K562 (cell line): Measurements from ENCODE around the gene PRDX2. TPM values are rescaled to one million over a fixed set of nuclear protein-coding genes. Genes with fewer than 3 reads are reported as not detected.

Experiments
- ATAC-seq: fragments of 200-7000 bp; cut with Tn5 transposase; 3 replicates; pipeline ENCODE4 v1.9.1; 2020; ENCODE audit warnings: moderate library complexity
- BruUV-seq: library from RNA; stranded (reverse); fragments of 400-500 nt; replicated peaks from 2 replicates; lab custom pipeline; 2021; lab: Mats Ljungman, UMichigan
- CTCF ChIA-PET: fragments of 300-600 bp; formaldehyde crosslinking; extraction: SDS; loops from one replicate; lab custom pipeline; 2021; ENCODE audit warnings: low intra/inter-chr PET ratio; lab: Yijun Ruan, JAX
- POLR2A ChIA-PET: fragments of 300-600, 350-650 bp; sonication (Branson Sonifier 250); formaldehyde crosslinking; extraction: SDS; loops from one replicate; lab custom pipeline; 2021; ENCODE audit warnings: antibody characterized with exemption, inconsistent platforms; lab: Yijun Ruan, JAX
- DNase-seq, 4 experiments: peaks; one replicate each; pipeline versions ENCODE4 v3.0.0 to v3.0.0-alpha.2; 2011 to 2018; ENCODE audit warnings: low spot score in 3 of 4, mixed read lengths in 3 of 4; ENCODE audit errors: extremely low read depth in 1 of 4
- FAIRE-seq: peaks from 2 replicates; lab custom pipeline; 2011; peaks lifted over from hg19 to GRCh38; lab: Jason Lieb, UNC
- H2AFZ ChIP-seq: 2 replicates; pipeline ENCODE4 v1.6.0; 2011; ENCODE audit warnings: low read depth, low read length, control low read depth, inconsistent platforms
- H3K27ac ChIP-seq: fragments of 200-600 bp; 3 replicates; pipeline ENCODE4 v1.8.0; 2011; ENCODE audit warnings: low read depth, mild to moderate bottlenecking, control low read depth, inconsistent platforms, low read length, moderate library complexity, mixed read lengths; ENCODE audit errors: extremely low read depth
- H3K27me3 ChIP-seq, 2 experiments: fragments of 300-600 bp in 1 of 2; 2 replicates in 1 of 2; 3 replicates in 1 of 2; pipeline versions ENCODE4 v1.6.0 to v1.8.0; 2011; ENCODE audit warnings: inconsistent platforms in 2 of 2, low read length in 2 of 2, mild to moderate bottlenecking in 1 of 2, mixed read lengths in 1 of 2, moderate library complexity in 1 of 2; ENCODE audit not compliant: control insufficient read depth in 2 of 2, insufficient read depth in 2 of 2
- H3K36me3 ChIP-seq: fragments of 300-600 bp; 3 replicates; pipeline ENCODE4 v1.8.0; 2011; ENCODE audit warnings: mild to moderate bottlenecking, low read length, inconsistent platforms; ENCODE audit not compliant: control insufficient read depth, insufficient read depth
- H3K4me1 ChIP-seq, 2 experiments: fragments of 200-600 bp in 1 of 2; replicated peaks in 1 of 2; 2 replicates in 1 of 2; 3 replicates in 1 of 2; pipeline versions ENCODE4 v1.5.1 to v1.8.0; 2011; ENCODE audit warnings: inconsistent platforms in 2 of 2, low read length in 2 of 2, mild to moderate bottlenecking in 1 of 2, mixed read lengths in 1 of 2, moderate library complexity in 1 of 2; ENCODE audit not compliant: control insufficient read depth in 2 of 2, insufficient read depth in 2 of 2
- H3K4me2 ChIP-seq: 2 replicates; pipeline ENCODE4 v1.6.1; 2011; ENCODE audit warnings: low read length, control low read depth, inconsistent platforms, mixed read lengths; ENCODE audit not compliant: insufficient read depth
- H3K4me3 ChIP-seq: fragments of 200-600 bp; sonication (generic), shearing (Covaris generic); 2 replicates; pipeline ENCODE4 v1.5.1; 2016; ENCODE audit warnings: control low read depth, inconsistent platforms
- H3K79me2 ChIP-seq: fragments of 200-600 bp; 3 replicates; pipeline ENCODE4 v1.8.0; 2011; ENCODE audit warnings: low read length, inconsistent platforms; ENCODE audit not compliant: control insufficient read depth, insufficient read depth
- H3K9ac ChIP-seq, 2 experiments: 2 replicates each; pipeline versions ENCODE4 v1.6.0 to v1.6.1; 2011; ENCODE audit warnings: low read depth in 2 of 2, low read length in 2 of 2, control low read depth in 1 of 2, inconsistent platforms in 1 of 2, mild to moderate bottlenecking in 1 of 2, mixed read lengths in 1 of 2; ENCODE audit not compliant: insufficient read depth in 1 of 2
- H3K9me1 ChIP-seq: one replicate; pipeline ENCODE4 v1.6.0; 2011; ENCODE audit warnings: inconsistent platforms, mild to moderate bottlenecking, low read length, moderate library complexity; ENCODE audit not compliant: control insufficient read depth, insufficient read depth
- H3K9me3 ChIP-seq: replicated peaks from 2 replicates; pipeline ENCODE4 v1.5.1; 2011; ENCODE audit warnings: low read depth, low read length, inconsistent platforms; ENCODE audit not compliant: control insufficient read depth, insufficient read depth
- H4K20me1 ChIP-seq: replicated peaks from 2 replicates; pipeline ENCODE4 v1.6.1; 2011; ENCODE audit warnings: low read length, inconsistent platforms, mixed read lengths; ENCODE audit not compliant: control insufficient read depth, insufficient read depth
- HIVEP1 ChIP-seq: fragments of 250-450 bp; sonication (Bioruptor Pico); IDR thresholded peaks from 2 replicates; pipeline ENCODE4 v1.4.0; 2020; ENCODE audit warnings: mild to moderate bottlenecking
- MECOM ChIP-seq: fragments of 250-450 bp; sonication (Bioruptor Pico); IDR thresholded peaks from 2 replicates; pipeline ENCODE4 v1.8.0; 2022; ENCODE audit warnings: inconsistent platforms
- NFIC ChIP-seq: fragments of 450-650 bp; IDR thresholded peaks from 2 replicates; pipeline ENCODE4 v1.6.1; 2017; ENCODE audit warnings: mild to moderate bottlenecking, inconsistent platforms
- SPI1 ChIP-seq: IDR thresholded peaks from 2 replicates; pipeline ENCODE4 v1.6.1; 2011; ENCODE audit warnings: low read depth, low read length, control low read depth, borderline replicate concordance
- WGBS: fragments of 100-300 bp; shearing (Covaris generic); methylation state at CpG from one replicate; pipeline ENCODE4 v1.1.6; 2016; ENCODE audit warnings: low coverage, mixed read lengths; ENCODE audit not compliant: insufficient coverage; ENCODE audit errors: missing lambda C conversion rate; 5-methylcytosine and 5-hydroxymethylcytosine counted together
- in situ Hi-C: fragments of 300-500 bp; cut with MboI; formaldehyde crosslinking; loops from 4 replicates; pipeline ENCODE4 v1.15.0; 2018; ENCODE audit warnings: inconsistent platforms, mixed read lengths
- intact Hi-C: fragments of 100-400 bp; cut with micrococcal nuclease; formaldehyde crosslinking; loops from 2 replicates; pipeline ENCODE4 v1.14.2; 2022
- polyA plus RNA-seq, 8 experiments: library from polyadenylated mRNA; depleted of rRNA in 4 of 8; stranded (reverse) in 5 of 8; unstranded in 3 of 8; fragments of >200 nt; fragmentation: Nextera tagmentation in 2 of 8; fragmentation: Illumina TruSeq in 1 of 8; extraction: Ambion mirVana in 2 of 8; extraction: Trizol in 1 of 8; gene quantifications; 2 replicates each; pipeline versions ENCODE4 v1.2.1 to v1.2.3, GENCODE V29; 2011 to 2014; ENCODE audit warnings: inconsistent platforms in 1 of 8, missing spikeins in 1 of 8
- total RNA-seq, 7 experiments: library from RNA; depleted of rRNA in 6 of 7; stranded (reverse); fragments of >200 nt in 6 of 7; fragmentation: Illumina TruSeq in 2 of 7; extraction: Trizol in 2 of 7; gene quantifications; 2 replicates each; pipeline versions ENCODE4 v1.2.1 to v1.2.3, GENCODE V29; 2011 to 2021; ENCODE audit warnings: low replicate concordance in 1 of 7

The PRDX2 gene
- total and polyA plus RNA-seq, 9 of the 15 experiments (the other 6 are each of a cell fraction or from before 2014, with no cell fraction given), result 206 to 1,183 (median 415) TPM

GRCh38 chr19:12843999-12844732, 42.6 kb upstream of the PRDX2 start (continued):
- TF ChIP-seq SPI1, result no peak

- Histone ChIP-seq H3K9ac (peak overlapping the region in 1 of 2 experiments; percentile 53; a peak in 2 of 4 replicates), H3K27me3 (no peaks in the 10 kb centered on the region; a peak in 1 of 5 replicates), H3K4me2 (no peak overlapping the region), H3K4me1 (peaks cover 33 to 48% of the 10 kb centered on the region in 2 experiments), H3K9me1 (peaks cover 7% of the 10 kb centered on the region), H3K79me2 (peaks cover 20% of the 10 kb centered on the region), H3K36me3 (peaks cover 24% of the 10 kb centered on the region; the same call in 2 of the 3 replicates), H3K4me3 (no peak overlapping the region), H2AFZ (no peak overlapping the region), H3K27ac (no peak overlapping the region)
- intact Hi-C loops (loop anchor here (5.0 kb wide), 1 partner anchor 66 kb away; the partner anchor contains the start of gene HOOK2), in situ Hi-C loops (no loop called here)
- FAIRE-seq, result no peak
- ATAC-seq, result no peak
- DNase-seq, result no peak
- no TSS peak for BruUV-seq
- WGBS, result 88% methylated on average over 11 of the region's 11 CpGs
- TF ChIP-seq HIVEP1 (no peak), NFIC (peak; percentile 35; the same call in 1 of the 2 replicates), MECOM (CRISPR knock-in tag) (no peak)
- TF ChIP-seq, all 486 proteins: peak for 1
- ChIA-PET POLR2A (no interaction called here), CTCF (no interaction called here)
- Histone ChIP-seq H3K9me3 (no peaks in the 10 kb centered on the region), H4K20me1 (peaks cover 6% of the 10 kb centered on the region; the same call in 1 of the 2 replicates)
These were observed 41.7 kb upstream of the PRDX2 start for GRCh38 chr19:12843328-12843727.
